HG03139 (cell line): Measurements from ENCODE around the gene LRRC14B.

Experiments
- ATAC-seq: cut with Tn5 transposase; IDR thresholded peaks from one replicate; pipeline ENCODE4 v1.9.1; 2021; ENCODE audit not compliant: unreplicated experiment

The LRRC14B gene

DNA sequence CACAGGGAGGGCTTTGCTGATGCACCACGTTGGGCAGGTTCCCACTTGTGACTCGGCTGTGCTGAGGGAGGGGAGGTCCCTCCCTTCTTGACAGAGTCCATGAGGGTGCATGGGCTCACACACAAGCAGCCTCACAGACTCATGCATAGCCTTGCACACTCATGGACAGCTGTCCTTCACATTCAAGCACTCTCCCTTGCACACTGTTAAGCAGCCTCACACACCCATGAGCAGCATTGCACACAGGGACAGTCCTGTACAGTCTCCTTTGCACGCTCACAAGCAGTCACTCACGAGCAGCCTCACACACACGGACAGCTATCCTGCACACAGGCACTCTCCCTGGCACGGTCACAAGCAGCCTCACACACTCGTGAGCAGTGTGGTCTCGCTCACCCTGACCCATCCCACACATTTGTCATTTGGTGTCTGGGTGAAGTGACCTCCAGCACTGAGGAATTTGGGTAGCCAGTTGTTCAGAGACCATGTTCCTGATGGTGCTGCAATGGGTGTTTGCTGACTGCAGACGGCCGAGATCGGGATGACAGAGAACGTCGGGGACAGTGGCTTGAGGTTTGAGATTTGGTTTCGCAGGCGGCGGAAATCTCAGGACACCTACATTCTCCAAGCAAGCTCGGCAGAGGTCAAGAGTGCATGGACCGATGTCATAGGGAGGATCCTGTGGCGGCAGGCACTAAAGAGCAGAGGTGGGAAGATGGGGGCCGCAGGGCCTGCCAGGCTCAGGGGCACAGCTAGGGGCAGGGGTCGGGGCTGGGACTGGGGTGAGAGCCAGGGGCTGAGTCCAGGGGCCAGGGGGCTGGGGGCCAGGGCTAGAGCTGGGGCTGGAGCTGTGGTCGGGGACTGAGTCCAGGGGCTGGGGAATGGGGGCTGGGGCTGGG, 17.7 kb upstream of the LRRC14B start:
- ATAC-seq: no peak

DNA sequence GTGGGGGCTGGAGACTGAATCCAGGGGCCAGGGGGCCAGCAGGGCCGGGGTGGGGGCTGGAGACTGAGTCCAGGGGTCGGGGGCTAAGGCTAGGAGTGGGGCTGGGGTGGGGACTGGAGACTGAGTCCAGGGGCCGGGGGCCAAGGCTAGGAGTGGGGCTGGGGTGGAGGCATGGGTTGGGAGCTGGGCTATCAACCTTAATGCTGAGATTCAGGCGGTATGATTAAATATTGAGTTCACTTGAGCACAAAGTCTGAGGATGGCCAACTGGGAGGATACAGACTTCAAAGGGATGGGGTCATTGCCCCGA, 17.0 kb upstream of the LRRC14B start:
- ATAC-seq: no peak

- ATAC-seq: no peak
Observed at GRCh38 chr5:174876-175465, 16.3 kb upstream of the LRRC14B start.

DNA sequence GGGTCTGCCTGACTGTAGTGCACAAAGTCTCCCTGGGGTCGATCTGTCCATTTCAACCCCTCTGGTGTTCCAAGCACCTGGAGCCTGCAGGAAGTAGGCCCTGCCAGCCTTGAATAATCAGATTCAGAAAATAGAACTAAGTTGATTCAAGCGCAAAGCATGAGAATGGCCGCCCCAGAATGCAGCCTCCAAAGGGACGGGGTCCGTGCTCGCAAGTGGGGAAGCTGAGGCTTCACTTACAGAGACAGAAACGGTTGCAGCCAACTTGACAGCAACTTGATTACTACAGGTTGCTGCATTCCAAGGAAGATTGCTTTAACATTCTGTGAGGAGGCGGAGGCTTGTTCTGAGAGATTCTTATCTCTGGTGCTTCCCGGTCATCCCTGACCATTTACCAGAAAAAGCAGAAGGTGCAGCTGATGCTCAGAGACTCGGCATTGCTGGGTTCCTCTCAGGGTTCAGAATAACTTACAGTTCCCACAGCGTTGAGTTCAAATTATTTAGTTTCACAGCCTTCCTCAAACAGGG, 14.9 kb upstream of the LRRC14B start:
- no peak for ATAC-seq

DNA sequence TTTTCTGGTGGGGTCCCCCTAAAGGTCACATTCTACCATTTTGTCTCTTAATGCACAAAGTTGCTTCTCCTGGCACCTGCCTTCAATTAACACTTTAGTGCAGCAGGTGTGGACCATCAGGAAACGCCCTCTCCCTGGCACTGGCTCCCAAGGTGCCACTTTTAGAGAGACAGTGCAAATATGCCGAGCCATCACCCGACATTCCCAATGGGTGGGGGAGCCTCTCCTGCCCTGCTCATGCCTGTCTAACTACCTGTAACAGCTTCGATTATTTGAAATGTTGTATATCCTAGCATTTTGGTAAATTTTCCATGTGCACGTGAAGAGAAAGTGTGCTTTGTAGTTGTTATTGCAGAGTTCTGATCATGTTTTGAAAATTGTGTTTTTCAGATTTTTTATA, 13.2 kb upstream of the LRRC14B start:
- no peak for ATAC-seq

- ATAC-seq: no peak
Observed at GRCh38 chr5:179401-179800, 11.9 kb upstream of the LRRC14B start.

GRCh38 chr5:180286-180918, 10.9 kb upstream of the LRRC14B start:
- ATAC-seq: no peak

DNA sequence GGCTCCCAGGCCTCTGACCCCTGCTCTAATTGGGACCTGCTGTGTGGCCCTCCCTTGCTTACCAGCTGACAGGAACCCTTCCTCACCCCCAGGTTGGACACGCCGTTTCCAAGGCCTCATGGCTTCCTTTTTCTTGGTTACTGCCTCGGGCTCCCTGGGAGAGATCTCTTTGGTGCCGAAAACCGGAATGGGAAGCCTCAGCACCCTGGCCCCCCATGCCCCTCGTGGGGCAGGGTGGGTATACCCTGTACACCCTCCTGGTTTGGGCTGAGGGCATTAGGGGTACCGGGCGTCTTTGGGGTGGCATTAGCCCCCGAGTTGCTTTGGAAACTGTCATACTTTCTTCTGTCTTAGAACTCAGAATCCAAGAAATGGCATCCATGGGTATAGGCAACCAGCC, 10.1 kb upstream of the LRRC14B start:
- no peak for ATAC-seq

GRCh38 chr5:181566-181965, 9.7 kb upstream of the LRRC14B start:
- ATAC-seq: no peak

DNA sequence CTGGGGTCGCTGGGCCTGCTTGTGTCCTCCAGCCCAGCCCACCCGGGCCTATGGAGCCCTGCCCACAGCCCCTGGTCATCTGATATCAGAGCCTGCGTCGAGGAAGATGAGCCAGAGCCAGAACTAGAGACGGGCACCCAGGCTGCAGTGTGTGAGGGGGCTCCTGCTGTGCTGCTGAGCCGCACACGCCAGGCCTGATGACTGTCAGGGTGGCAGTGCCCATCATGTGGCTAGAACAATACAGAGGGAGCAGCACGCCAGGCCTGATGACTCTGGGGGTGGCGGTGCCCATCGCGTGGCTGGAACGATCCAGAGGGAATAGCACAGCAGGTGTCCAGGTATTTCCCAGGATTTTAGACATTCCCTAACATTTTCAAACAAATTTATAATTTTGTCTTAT, 9.2 kb upstream of the LRRC14B start:
- ATAC-seq: no peak

DNA sequence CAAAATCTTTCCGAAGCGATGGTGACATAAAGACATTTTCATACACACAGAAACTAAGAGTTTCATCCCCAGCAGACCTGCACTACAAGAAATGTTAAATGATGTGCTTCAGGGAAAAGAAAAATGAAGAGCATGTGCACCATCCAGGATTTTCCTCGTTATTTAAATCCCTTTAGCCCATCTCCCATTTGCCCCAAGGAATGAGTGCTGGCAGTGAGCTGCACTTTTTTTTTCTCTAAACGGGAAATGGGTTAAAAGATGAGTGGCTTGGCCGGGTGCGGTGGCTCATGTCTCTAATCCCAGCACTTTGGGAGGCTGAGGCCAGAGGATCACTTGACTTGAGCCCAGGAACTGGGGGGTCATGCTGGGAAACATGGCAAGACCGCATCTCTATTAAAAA, 6.8 kb upstream of the LRRC14B start:
- ATAC-seq: no peak

DNA sequence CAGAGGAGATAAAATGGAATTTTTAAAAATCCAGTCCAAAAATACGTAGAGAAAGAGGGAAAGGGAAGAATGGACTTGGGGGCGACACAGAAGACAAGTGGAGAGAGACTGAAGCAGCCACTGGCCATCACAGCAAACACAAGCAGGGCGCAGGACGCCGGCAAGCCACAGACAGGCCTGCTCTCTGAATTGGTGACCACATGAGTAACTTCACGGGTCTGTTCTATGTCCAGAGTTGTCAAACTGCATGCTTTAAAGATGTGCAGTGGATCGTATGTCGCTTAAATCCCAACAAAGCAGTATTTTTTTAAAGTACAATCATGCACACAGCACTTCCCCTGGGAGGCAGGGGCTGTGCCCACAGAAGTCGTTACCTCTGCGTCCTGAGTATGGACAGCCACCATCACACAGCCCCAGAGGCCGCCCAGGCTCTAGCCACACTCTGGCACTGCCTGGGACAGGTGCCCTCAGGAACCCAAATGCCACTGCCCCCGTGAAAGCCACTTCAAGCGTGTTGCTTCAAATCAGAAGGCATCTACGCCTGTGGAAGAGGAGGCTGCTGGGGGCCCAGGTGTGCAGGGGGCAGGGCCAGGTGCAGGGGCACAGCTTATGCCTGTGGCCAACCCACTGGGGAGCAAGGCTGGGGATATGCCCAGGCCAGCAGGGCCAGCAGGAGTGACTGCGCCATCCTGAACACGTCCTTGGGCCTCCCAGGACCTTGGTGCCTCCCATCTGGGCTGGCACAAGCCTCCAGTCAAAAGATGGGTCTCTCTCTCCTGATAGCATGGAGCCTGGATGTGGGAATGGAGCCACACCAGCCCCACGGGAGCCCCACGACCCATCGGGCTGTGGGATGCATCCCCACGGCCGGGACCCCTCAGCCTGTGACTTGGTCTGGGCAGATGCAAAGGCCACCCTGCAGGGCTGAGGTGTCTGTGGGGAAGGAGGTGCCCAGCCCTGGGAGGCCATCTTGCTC, 5.9 kb upstream of the LRRC14B start:
- ATAC-seq: no peak

DNA sequence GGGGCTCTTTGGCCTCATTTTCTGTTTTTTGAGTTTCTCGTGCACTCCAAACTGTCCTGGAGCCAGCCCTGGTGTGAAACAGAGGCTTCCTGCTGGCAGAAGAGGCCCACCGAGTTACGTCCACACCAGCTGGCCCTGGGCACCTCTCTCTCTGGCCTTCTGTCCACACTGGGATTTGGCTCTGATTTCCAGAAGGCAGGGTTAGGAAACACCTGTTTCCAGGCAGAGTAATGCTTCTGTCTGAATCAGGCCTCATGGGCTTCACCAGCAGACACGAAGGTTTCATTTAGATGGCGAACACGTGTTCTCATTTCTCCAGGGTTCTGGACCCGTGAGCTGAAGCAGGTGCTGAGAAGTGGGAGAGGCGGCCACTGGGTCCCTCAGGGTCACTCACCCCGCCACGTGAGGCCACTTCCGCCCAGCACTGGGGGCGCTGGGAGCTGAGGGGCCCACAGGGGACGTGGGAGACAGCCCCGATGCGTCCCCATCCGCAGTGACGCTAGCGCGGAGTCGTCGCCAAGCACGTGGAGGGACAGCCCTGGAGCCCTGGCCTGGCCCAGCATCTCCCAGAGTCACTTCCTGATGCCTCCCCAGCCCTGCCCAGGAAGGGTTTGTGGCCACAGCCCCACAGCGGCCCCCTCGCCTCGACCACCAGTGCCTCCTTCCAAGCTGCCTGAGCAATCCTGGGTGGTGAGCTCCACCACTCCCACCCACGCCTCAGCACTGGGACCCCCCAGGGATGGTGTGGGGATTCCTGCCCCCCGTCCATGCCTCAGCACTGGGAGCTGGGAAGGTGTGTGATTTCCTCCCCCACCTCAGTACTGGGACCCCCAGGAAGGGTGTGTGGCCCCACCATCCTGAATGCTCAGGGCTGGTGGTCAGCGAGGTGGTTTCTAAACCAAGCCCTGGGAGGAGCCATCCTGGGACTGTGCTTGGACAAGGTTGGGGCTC, 4.9 kb upstream of the LRRC14B start:
- ATAC-seq: no peak

- no peak for ATAC-seq
Observed at GRCh38 chr5:187042-187431, 4.3 kb upstream of the LRRC14B start.

- ATAC-seq: no peak
Observed at GRCh38 chr5:187617-188451, 3.5 kb upstream of the LRRC14B start.

DNA sequence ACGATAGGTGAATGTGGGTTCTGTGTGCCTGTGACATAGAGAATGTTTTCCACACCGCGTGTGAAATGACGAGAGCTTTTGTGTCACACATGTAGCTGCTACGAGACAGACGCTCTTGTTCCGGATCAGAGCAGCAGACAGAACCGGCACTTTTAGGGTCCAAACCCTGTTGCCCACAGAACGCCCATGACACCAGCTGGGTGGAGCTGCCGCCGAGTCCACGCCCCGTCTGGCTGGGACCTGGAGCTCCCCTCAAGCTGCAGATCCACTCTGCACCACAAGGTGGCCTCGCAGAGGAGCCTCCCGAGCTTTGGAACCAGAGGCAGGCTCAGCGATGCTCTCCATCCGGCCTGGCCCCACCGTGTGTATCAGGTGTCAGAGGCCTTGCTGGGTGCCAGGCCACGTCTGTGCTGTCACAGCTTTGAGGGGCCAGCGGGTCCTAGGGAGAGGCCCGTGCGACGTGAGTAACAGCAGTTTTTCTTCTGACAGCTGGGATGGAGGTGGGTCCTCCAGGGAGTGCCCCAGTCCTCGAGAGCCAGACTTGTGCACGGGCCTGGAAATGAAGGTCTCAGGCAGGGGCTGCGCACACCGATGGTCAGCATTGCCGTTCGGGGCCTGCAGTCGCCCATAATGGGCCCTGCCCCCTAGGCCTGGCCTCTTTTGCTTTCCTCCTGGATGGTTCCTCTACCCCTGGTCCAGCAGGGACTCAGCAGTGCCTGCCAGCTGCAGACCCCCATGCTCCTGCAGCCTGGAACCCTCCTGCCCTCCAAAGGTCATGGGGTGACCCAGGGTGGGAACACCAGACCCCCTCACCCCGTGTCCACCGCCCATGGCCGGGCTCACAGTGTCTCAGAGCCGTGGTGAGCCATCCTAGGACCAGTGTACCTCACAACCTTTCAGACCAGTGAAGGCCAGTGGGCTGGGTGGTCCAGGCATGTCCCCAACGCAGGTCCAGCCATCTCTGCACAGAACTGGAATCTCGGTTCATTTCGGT, 2.5 kb upstream of the LRRC14B start:
- peak; percentile 74 for ATAC-seq

- no peak for ATAC-seq
Observed at GRCh38 chr5:189486-189885, 1.8 kb upstream of the LRRC14B start.

DNA sequence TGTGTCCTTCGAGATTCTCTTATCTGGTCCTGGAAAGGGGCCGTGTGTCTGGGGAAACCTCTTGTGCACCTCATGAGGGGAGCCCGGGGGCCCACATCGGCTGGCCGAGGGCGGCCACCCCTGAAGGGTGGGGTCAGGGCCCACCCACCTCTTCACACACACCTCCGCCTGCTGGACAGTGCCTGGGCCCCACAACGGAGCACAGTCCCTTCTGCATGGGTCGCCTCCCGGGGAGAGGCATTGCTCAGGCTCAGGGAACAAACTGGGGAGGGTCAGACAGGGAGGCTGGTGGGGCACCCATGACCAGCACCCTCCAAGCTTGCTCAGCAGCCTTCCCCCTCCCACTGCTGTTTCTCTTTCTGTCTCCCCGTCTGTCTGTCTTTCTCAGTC, 1.3 kb upstream of the LRRC14B start:
- no peak for ATAC-seq
